WI38 (cell line): ENCODE data around the gene SNAPIN.

Experiments used
- H3K4me3 ChIP-seq: 2 replicates; pipeline ENCODE4 v1.5.1; 2011; ENCODE audit warnings: low read depth, mild to moderate bottlenecking, control low read depth, low read length
- TF ChIP-seq, protein P1 (sequence below): IDR thresholded peaks from 2 replicates; pipeline ENCODE4 v1.5.1; 2012; ENCODE audit warnings: low read depth, mild to moderate bottlenecking, control low read depth, low read length

The SNAPIN gene

DNA sequence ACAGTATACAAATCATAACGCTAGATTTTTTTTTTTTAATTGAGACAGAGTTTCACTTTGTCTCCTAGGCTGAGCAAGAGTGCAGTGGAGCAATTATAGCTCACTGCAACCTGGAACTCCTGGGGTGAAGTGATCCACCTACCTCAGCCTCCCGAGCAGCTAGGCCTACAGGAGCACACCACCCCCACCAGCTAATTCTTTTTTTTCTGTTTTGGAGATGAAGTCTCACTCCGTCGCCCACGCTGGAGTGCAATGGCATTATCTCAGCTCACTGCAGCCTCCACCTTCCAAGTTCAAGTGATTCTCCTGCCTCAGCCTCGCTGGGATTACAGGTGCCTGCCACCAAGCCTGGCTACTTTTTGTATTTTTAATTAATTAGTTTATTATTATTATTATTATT, 41.3 kb downstream of the SNAPIN start:
- TF ChIP-seq, protein P1, sequence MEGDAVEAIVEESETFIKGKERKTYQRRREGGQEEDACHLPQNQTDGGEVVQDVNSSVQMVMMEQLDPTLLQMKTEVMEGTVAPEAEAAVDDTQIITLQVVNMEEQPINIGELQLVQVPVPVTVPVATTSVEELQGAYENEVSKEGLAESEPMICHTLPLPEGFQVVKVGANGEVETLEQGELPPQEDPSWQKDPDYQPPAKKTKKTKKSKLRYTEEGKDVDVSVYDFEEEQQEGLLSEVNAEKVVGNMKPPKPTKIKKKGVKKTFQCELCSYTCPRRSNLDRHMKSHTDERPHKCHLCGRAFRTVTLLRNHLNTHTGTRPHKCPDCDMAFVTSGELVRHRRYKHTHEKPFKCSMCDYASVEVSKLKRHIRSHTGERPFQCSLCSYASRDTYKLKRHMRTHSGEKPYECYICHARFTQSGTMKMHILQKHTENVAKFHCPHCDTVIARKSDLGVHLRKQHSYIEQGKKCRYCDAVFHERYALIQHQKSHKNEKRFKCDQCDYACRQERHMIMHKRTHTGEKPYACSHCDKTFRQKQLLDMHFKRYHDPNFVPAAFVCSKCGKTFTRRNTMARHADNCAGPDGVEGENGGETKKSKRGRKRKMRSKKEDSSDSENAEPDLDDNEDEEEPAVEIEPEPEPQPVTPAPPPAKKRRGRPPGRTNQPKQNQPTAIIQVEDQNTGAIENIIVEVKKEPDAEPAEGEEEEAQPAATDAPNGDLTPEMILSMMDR = no peak

DNA sequence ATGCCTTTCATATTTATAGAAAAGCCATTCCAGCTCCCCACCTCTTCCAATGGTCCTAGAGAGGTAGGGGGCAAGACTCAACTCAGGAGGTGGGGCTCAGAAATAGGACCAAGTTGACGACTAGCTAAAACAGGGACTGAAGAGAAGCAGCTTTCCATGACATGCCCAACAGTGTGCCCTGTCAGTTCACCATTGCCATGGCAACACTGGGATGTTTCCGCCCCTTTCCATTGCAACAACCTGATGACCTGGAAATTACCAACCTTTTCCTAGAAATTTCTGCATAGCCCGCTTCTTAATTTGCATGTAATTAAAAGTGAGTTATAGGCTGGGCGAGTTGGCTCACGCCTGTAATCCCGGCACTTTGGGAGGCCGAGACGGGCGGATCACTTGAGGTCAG, 47.0 kb downstream of the SNAPIN start:
- TF ChIP-seq, protein P1 = no peak
- no peak overlapping the region for H3K4me3 ChIP-seq

More for the DNA sequence above, 41.3 kb downstream of the SNAPIN start:
- no peak overlapping the region for H3K4me3 ChIP-seq

DNA sequence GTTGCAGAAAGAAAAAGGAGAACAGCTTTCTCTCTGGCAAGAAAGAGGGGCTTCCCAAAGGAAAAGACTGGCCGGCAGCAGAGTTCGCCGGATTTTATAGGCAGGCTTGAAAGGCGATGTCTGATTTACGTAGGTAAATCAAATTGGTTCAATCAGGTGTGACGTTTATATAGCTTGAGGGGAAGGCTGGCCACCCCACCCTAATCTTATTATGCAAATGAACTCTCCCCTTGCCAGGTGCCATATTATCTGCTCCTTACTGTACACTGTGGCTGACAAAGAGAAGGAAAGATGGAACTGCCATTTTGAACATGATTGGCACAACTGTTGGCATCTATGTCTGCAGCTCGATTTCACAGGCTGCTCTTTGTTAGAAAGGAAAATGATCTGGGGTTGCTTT, 52.5 kb downstream of the SNAPIN start:
- no peak overlapping the region for H3K4me3 ChIP-seq
- TF ChIP-seq, protein P1 = no peak
